PC-3 (cell line): ENCODE measurements around the gene TMEM254.

Experiments used
- EZH2 ChIP-seq: fragments of 300-600 bp; sonication (generic); IDR thresholded peaks from one replicate; pipeline ENCODE4 v1.6.1; 2017; ENCODE audit warnings: antibody characterized with exemption, mild to moderate bottlenecking, low read length; ENCODE audit not compliant: unreplicated experiment
- TF ChIP-seq, protein P1 (sequence below): fragments of 300-600 bp; sonication (generic); conservative IDR thresholded peaks from 2 replicates; pipeline ENCODE4 v1.5.1; 2017; ENCODE audit warnings: antibody characterized with exemption, low read depth, mild to moderate bottlenecking, low read length

DNA sequence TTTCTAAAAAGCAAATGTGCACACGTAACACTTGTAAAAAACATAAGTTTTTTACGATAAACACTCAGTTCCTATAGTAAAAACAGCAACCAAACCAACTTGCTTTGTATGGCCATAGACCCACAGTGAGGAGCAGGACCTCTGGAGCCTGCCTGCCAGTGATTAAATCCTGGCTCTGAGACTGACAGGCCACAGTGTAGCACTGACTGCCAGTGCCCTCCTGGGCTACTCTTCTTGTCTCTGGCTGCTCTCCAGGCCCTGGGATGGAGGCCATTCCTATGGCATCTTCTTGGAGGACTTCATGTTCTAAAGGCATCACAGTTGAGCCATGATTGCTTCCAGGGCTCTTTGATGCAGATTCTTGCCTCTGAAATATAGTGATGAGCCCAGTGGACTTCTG lies 22.7 kb upstream of the TMEM254 start:
- TF ChIP-seq, protein P1, sequence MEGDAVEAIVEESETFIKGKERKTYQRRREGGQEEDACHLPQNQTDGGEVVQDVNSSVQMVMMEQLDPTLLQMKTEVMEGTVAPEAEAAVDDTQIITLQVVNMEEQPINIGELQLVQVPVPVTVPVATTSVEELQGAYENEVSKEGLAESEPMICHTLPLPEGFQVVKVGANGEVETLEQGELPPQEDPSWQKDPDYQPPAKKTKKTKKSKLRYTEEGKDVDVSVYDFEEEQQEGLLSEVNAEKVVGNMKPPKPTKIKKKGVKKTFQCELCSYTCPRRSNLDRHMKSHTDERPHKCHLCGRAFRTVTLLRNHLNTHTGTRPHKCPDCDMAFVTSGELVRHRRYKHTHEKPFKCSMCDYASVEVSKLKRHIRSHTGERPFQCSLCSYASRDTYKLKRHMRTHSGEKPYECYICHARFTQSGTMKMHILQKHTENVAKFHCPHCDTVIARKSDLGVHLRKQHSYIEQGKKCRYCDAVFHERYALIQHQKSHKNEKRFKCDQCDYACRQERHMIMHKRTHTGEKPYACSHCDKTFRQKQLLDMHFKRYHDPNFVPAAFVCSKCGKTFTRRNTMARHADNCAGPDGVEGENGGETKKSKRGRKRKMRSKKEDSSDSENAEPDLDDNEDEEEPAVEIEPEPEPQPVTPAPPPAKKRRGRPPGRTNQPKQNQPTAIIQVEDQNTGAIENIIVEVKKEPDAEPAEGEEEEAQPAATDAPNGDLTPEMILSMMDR = no peak
- TF ChIP-seq EZH2 = no peak
